ENCODE results near the gene UBASH3A.

The UBASH3A gene

DNA sequence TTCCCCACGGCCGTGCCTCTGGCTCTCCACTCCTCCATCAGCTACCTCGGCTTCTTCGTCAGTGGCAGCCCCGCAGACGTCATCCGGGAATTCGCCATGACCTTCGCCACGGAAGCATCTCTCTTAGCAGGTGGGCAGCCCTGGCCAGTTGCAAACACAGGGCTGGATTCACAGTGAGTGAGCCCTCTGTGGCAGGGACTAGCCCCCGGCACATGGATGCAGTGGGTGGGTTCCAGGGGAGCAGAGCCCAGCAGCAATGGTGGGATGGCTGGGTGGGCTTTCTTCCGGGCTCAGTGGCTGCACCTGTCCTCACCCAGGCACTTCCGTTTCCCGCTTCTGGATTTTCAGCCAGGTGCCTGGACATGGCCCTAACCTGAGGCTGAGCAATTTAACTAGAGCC lies 9.4 kb downstream of the UBASH3A start:
- no peak for DNase-seq

DNA sequence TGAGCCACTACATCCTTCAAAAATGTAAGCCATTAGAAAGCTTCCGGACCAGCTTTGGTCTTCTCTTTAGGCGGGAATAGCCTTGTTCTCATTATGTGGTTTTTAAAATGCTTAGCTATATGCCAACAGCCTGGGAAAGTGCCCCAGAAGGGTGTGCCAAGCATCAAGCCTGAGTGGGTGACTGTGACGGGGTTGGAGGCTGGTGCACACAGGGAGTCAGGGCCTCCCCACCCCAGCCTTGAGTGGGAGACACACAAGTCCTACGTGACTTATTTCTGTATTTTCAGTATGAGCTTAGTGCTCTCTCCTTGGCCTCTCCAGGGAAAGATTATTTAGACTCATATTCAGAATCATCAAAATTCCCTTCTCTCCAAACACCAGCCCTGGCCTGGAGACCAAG lies 9.8 kb downstream of the UBASH3A start:
- DNase-seq: no peak

DNA sequence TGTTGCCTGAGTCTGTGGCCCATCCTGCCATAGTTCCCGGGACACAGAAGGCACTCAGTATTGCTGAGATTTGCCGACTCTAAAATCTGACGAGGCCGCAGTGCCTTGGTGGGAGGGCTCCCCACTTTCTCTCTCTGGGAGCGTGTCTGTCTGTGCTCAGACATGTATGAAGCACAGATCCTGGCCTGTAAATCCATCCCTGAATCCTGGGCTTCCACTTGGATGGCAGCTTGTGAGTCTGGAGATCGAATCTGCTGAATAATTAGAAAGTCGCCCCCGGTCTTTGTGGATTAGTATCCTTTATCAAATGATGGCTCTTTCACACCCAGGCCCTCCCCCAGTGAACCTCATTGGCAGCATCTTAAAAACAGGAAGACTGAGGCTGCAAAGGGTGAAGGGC lies 10.4 kb downstream of the UBASH3A start:
- DNase-seq: no peak

DNA sequence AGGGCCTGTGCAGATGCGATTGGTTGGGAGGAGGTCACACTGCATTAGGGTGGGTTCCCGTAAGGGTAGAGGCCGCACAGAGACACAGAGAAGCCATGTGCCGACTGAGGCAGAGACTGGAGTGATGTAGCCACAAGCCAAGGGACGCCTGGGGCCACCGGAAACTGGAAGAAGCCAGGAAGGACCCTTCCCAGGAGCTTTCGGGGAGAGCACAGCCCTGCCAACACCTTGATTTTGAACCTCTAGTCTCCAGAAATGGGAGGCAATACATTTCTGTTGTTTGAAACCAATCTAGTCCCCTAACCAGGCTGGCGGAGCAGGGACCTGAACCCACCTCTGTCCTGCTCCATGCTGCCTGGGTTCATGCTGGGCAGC lies 10.8 kb downstream of the UBASH3A start:
- no peak for DNase-seq

DNA sequence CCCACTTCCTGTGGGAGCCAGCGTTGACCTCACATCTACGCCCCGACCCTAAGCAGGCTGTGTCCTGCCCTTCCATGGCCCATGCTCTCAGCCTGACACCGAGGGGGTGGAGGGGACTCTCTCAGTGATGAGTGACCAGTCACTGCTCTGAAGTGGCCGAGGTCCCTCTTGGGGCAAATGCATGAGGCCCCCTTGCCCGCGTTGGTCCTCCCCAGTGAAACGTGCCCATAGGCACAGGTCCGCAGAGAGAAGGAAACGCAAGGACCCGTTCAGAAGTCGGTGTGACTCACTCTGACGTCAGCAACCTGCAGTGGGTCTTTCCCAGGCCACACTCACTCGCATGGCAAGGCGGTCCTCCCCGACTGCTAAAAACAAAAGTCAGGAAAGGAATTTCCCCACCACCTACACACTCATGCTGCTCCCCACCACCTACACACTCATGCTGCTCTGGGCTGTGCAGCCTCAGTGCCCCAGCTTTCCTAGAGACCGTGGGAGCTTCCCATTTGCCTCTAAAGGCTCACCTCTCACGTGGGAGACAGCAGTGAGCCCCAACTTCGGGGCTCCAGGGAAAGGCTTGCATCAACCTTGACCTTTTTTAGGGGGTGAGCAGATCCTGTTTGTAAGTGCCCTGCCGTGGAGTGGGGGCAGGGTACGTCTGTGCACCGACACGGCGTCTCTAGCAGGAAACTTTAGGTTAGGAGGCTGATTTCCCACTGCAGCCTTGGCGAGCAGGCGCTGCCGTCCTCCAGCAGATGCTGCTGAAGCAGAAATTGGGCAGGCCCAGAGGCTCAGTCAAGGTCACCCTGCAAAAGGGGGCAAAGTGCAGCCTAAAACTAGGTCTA lies 11.4 kb downstream of the UBASH3A start:
- DNase-seq: no peak

DNA sequence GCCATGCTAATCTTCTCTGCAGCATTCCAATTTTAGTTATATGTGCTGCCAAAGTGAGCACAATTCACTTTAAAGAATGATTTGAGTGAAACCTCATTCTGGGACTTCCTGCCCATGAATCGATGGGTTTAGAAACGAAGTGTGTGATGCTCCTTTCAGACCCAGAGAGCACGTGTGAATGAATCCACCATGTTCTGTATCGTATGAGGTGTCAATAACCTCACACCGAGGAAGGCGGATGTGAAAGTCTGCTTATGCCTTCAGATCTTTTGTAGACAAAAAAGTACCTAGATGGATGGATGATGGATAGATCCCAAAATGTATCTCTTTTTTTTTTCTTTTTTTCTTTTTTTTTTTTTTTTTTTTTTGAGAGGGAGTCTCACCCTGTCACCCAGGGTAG lies 13.8 kb downstream of the UBASH3A start:
- DNase-seq: no peak

DNA sequence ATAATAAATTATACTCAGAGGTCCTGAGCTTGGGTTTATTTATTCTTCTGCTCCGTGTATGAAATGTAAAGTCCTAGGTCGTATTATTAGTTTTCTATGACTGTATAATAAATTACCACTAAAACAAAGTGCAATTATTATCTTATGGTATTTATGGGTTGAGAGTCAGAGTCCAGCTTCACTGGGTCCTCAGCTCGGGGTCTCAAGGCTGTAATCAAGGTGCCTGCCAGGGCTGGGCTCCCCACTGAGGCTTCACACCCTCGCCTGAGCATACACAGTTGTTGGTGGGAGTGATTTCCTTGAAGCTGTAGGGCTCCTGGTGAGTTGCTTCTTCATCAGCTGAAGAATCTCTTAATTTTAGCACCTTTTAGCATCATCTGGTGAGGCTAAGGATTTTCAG lies 15.2 kb downstream of the UBASH3A start:
- DNase-seq: no peak

DNA sequence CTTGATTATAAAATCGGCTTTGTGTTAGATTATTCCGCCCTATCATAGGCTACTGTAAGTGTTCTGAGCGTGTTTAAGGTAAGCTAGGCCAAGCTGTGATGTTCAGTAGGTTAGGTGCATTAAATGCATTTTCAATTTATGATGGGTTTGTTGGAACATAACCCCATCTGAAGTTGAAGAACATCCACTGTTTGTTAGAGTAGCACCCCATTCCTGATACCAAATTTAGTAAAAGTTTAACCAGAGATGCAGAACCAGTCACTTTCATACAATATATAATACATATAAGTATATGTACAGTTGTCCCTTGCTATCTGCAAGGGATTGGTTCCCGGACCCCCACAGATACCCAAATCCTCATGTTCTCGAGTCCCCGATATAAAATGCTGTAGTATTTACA lies 16.1 kb downstream of the UBASH3A start:
- DNase-seq: no peak

DNA sequence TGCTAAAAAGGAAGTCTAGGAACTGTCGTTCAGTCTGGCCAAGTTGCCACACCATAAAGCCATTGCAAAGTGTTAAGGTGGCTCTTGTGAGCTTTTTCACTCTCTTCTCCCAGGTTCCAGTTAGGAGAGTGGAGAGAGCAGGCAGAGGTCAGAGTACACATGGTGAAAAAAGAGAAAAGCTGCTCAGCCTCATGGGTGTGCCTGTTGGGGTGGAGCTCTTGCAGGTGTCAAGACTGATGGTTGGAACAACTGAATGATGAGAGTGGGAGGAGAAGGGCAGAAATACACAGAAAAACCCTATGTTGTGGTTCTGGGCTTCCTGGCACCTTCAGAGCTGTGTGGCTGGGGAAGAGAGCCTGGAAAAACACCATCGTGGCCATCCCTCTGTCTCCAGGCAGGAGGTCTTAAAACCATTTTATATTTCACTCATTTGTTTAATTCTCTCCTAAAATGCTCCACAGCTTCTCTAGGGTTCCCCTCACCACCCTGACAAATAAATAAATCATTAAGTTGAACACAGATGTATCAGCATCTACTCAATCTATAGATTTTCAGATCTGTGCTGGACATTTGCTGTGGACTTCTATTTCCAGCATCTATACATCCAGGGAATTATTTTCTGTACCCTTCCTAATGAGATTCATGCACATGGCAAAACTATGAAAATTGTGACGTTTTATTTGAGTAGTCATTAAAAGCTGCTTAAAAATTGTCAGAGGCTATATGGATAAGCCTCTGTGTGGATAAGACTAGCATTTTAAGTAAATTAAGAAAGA lies 17.5 kb downstream of the UBASH3A start:
- no peak for DNase-seq

DNA sequence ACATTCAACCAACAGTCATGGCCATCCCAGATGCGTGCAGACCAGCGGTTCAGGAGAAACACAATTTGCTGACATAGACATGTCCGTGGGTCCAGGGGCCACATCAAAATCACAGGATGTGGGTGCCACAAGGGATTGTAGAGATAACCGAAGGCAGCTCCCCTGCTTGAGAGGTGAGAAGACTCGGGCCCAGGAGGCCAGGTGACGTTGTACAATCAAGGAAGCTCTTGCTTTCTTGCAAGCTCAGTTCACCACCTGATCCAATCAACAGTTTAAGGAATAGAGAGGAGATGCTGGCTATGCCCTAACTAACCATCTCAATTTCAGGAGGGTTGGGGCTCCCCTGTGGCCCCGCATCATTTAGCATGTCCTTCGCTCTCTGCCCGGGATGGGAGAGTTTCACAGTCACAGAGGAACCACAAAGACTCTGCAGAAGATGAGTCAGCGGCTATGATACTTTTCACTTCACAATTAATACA lies 19.5 kb downstream of the UBASH3A start:
- no peak for DNase-seq

DNA sequence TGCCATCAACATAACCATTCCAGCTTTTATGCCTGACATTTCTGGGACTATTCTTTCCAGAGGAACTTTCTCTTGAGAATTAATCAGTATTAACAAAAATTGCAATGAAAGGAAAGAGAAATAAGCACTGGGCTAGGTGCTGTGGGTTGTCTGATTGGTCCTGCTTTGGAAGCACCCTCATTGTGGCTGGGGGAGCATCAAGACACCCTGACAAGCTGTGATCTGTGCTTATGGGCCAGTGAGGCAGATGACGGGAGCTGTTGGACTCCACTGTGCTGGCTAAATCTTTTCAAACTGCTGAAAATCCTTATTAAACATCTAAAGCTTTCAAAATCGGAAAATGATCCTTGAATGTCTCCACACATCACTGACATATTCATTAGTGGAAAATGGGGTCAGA lies 20.0 kb downstream of the UBASH3A start:
- no peak for DNase-seq

DNA sequence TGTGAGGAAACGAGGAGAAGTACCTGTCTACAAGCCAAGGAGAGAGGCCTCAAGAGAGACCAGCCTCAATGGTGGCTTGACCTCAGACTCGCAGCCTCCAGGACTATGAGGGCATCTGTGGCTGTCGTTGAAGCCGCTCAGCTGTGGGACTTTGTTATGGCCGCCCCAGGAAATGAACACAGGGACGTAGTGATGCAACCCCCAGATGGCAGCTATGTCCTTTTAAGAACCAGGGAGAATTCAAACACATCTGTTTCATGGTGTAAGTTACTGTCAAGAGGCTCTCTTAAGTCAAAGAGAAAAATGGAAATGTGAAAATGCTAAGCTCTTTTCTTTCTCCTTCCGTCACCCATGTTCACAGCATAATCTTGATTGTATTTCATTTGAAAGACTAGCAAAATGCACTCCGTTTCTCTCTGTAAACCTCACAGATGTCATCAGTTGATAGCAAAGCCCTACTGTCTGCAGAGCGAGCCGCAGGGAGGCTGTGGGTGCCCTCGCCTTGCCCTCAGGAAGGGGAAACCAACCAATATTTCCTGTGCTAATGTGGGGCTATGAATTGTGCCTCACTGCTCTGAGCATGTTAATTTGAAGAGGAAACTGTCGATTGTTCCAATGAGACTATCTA lies 21.3 kb downstream of the UBASH3A start:
- DNase-seq: no peak

DNA sequence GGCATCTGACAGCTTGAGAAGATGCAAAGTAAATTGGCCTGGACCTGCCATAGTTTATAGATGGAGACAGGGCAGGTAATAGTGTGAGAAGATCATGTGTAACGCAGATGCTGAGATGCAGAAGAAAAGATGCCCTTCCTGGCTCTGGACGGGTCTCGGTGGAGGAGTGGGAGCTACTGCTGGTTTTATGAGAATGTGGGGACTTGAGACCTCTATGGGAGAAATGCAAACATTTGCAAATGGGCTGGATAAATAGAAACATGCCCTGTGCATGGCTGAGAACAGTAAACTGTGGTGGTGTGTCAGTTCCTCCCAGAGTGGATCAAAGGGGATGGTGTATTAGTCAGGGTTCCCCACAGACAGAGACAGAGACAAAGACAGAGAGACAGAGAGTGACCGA lies 21.9 kb downstream of the UBASH3A start:
- DNase-seq: no peak

DNA sequence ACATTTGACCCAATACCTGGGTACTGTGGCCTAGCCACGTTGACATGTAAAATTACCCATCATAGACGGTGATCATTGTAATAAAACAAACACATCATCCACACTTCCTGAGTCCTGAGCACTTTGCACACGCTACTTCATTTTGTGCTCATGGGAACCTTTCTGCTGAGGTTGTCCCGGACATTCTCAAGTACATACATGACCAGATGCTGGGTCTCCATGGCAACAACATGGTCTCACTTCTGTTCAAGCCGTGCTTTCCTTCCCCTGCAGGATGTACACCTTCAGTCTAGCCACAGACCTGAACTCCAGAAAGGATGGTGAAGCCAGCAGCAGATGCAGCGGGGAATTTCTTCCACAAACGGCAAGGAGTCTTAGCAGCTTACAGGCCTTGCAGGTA lies 22.7 kb downstream of the UBASH3A start:
- DNase-seq: no peak

DNA sequence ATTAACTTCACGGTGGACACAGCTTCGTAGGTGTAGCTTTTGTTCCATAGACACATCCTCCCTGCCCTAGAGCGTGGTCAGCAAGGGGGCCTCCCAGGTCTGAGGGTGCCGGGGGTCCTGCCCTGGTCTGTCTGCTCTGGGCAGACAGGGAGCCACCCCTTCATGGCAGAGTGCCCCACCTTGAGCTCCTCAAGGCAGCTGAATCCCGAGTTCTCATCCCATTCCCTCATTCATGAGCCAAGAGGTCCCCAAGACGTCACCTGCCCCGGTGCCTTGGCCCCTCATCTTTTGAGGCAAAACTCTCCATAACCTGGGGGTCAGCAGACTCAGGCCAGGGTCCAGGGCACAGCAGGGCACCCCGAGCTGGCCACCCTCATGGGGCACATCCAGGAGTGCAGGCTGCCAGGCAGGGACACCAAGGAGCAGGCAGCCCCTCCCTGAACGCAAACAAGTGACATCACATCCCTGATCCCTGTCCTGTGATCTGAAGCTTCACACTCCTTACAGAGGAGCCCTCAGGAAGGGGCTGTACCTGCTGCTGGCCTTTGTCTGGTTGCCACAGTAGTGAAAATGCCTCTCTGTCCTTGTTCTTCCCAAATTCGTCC lies 23.3 kb downstream of the UBASH3A start:
- no peak for DNase-seq

DNA sequence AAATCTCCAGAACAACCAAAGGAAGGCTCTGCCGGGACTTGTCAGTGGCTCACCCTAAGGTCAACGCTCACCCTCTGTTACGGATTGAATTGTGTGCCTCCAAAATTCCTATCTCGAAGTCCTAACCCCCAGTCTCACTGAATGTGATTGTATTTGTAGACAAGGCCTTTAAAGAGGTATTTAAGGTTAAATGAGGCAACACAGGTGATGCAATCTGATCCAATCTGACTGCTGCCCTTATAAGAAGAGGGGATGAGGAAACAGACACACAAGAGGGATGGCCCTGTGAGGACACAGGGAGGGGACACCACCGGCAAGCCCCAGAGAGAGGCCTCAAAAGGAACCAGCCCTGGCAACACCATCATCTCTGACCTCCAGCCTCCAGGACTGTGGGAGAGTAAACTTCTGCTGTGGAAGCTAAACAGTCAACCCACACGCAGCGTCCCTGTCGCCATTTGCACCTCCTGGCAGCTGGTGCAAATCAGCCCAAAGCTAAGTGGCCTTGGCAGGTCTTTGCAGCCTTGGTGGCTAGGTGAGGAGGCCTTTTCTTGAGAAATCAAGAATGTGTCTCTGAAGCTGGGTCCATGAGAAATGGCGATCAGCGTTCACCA lies 24.2 kb downstream of the UBASH3A start:
- no peak for DNase-seq

DNA sequence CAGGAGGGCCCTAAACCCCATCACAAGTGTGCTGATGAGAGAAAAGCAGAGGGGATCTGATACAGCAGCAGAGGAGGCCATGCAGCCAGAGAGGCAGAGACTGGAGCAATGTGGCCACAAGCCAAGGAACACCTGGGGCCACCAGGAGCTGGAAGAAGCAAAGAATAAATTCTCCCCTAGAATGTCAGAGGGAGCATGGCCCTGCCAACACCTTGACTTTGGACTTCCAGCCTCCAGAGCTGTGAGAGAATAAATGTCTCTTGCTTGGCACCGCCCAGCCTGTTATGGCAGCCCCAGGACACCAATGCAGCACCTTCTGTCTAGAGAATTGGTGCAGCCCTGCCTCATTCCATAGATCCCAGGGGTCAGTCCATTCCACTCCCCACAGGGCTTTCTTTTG lies 25.3 kb downstream of the UBASH3A start:
- DNase-seq: no peak

DNA sequence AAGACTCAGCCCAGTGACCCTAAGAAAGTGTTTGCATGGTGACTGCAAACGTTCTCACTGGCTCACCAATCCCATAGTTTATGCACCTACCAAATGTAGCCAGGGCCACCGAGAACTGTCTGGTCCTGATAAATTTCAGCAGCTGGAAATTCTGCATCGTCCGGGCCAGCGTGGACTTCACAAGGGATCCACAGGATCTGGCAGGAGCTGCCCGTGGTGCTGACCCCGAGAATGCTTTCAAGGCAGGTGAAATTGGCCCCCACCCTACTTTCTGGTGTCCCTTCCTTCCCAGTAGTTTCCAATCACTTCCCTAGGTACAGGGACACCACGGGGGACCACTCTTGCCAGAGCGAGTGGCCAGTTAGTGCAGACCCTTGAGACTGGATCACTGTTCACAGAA lies 26.2 kb downstream of the UBASH3A start:
- DNase-seq: no peak

DNA sequence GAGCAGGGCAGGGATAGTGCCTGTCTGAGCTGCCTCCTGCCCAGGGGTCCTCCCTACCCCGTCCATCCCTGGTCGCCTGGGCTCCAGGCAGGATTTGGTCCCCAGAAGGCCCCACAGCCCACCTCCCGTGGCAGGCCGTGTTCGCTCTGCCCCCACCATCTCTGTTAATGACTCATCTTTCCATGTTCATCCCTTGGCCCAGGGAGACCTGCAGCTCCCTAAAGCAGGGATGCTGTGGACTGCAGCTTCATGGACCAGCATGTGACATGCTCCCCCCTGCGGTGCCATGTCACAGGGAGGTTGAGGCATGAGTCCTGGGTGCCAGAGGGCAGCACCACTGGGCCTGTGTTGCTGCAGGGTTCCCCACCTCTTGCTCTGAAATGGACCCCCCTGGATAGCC lies 26.8 kb downstream of the UBASH3A start:
- no peak for DNase-seq

DNA sequence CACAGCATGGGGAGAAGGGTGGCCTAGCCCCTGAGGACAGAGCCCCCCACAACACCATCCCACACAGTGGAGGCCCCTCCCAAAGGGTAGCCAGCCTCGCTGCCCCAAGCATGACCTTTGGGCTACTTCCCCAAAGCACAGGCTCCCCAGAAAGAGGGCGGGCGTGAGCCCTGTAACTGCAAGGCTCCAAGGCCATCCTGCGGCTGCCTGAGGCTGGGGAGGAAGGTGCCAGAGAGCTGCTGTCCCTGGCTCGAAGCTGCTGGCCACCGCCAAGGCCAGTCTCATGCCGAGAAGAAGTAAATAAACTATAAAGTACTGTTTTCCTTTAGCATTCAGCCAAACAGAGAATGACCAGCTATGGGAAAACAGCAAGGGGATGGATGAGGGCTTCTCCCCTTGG lies 27.5 kb downstream of the UBASH3A start:
- no peak for DNase-seq

DNA sequence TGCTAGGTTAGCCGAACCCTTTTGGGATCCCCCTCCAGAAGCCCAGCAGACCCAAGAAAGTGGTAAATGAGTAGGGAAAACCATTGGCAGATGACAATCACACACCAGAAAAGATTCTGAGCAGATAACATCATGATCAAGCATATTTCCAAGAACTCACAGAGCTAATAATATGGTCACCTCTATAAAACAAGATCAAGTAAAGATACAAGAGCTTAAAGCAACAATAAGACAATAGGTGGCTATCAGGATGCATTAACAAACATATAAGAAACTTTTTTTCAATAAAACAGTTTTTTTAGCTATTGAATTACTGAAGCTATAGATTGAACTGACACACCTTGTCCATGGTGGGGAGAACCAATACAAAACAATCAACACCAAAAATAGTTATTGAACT lies 29.0 kb downstream of the UBASH3A start:
- DNase-seq: no peak

DNA sequence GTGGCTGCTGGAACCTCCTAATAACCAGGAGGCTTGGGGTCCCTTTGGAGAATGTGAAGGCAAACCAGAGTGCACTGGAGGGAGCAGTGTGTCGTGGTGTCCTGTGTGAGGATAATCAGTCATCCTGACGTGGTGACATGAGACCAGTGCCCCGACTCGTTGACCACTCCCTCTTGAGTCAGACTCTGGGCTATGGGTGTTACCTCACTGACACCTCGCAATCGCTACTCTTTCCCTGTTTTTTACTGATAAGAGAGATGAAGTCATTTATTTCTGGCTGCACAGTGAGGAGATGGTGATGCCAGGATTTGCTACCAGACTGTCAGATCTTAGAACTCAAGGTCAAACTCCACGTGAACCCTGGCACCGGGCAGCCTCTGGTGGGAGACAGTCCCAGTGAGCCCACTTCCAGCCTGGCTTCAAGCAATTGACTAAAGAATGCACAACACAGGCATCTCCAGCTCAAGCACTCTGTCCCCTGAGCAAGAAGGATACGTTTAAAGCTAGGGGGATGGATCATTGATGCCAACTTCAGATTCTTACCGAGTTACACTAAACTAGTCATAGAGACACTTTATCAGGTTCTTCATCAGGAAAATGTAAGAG lies 30.3 kb downstream of the UBASH3A start:
- no peak for DNase-seq

DNA sequence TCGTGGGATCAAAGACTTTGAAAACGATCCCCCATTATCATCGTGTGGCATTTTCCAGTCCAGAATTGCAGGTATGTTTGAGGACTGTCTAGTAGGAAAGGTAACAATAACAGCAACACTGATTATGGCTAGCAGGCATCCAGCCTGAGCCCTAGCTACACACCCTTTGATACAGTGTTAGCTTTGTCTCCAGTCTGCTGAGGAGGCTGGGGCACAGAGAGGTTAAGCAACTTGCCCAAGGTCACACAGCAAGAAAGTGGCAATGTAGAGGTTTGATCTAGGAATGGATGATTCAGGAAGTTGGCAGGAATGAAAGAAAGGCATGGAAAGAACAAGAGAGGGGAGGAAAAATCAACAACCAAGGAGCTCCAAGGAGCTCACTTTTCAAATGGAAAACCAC lies 31.2 kb downstream of the UBASH3A start:
- DNase-seq: no peak
